ENCODE measurements around the gene LRRC8B.
A peak's percentile ranks its signal among the peaks of the same experiment; 100 is the strongest.

LRRC8B gene

DNA sequence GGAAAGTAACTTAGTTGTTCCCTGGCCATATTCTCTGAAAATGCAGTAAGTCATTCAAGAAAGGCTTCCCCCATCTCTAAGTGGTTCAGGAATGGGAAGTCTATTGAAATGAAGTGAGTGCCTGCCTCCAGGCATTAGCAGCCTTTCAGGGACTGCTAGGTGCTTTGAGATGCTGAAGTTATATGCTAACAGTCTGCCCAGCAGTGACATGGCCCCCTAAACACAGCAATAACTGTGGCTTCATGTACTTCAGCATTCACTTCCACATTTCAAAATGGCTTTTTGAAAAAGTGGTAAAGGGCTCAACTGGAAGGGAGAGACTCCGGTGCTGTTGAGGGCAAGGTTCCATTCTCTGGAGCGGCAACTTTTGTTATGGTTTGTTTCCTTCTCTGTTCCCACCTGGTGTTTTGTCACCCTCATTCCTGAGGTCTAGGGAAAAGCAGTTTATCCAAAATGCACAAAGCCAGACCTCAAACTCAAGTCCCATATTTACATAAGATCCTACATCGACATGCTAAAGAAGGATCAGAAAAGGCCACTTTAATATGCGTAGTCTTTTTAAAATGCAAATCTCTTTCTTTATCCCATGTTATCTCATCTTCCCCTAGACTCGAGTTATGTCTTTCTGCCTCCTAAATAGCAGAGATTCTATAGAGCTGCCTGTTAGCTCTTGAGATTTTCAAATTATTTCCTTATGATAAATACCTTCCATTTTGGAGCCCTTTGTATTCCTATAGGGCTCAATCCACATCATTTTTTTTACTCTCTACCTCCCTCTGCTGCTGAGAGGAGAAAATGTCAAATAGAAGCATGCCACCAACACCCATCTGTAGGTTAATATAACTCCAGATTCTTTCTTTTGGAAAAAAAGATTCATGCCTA, 74.1 kb downstream of the LRRC8B start:
- ATAC-seq = peak; percentile 86
- TF ChIP-seq ZNF70 (CRISPR knock-in tag; IDR thresholded peaks at IDR 0.05) (no peak), OSR1 (CRISPR knock-in tag; IDR thresholded peaks at IDR 0.05) (no peak), ZFP3 (CRISPR knock-in tag; IDR thresholded peaks at IDR 0.05) (no peak), ZFP30 (CRISPR knock-in tag; IDR thresholded peaks at IDR 0.05) (no peak), ISL1 (CRISPR knock-in tag; IDR thresholded peaks at IDR 0.05) (no peak), PPARA (CRISPR knock-in tag; IDR thresholded peaks at IDR 0.05; ENCODE audit: borderline replicate concordance) (no peak), CSDC2 (CRISPR knock-in tag; IDR thresholded peaks at IDR 0.05) (no peak), TOX (CRISPR knock-in tag; IDR thresholded peaks at IDR 0.05; ENCODE audit: borderline replicate concordance) (no peak), SNAI2 (CRISPR knock-in tag; IDR thresholded peaks at IDR 0.05) (no peak), ARNTL (CRISPR knock-in tag; IDR thresholded peaks at IDR 0.05; ENCODE audit: borderline replicate concordance, low read depth) (no peak), GLIS3 (CRISPR knock-in tag; IDR thresholded peaks at IDR 0.05) (no peak), TCF4 (CRISPR knock-in tag; IDR thresholded peaks at IDR 0.05; ENCODE audit: borderline replicate concordance) (no peak), ZC3H10 (CRISPR knock-in tag; IDR thresholded peaks at IDR 0.05) (no peak), RARB (CRISPR knock-in tag; IDR thresholded peaks at IDR 0.05) (no peak)
- TF ChIP-seq, protein P1, sequence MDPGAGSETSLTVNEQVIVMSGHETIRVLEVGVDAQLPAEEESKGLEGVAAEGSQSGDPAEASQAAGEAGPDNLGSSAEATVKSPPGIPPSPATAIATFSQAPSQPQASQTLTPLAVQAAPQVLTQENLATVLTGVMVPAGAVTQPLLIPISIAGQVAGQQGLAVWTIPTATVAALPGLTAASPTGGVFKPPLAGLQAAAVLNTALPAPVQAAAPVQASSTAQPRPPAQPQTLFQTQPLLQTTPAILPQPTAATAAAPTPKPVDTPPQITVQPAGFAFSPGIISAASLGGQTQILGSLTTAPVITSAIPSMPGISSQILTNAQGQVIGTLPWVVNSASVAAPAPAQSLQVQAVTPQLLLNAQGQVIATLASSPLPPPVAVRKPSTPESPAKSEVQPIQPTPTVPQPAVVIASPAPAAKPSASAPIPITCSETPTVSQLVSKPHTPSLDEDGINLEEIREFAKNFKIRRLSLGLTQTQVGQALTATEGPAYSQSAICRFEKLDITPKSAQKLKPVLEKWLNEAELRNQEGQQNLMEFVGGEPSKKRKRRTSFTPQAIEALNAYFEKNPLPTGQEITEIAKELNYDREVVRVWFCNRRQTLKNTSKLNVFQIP (CRISPR knock-in tag; IDR thresholded peaks at IDR 0.05; ENCODE audit: borderline replicate concordance, low read depth) = no peak
- TF ChIP-seq, protein P2, sequence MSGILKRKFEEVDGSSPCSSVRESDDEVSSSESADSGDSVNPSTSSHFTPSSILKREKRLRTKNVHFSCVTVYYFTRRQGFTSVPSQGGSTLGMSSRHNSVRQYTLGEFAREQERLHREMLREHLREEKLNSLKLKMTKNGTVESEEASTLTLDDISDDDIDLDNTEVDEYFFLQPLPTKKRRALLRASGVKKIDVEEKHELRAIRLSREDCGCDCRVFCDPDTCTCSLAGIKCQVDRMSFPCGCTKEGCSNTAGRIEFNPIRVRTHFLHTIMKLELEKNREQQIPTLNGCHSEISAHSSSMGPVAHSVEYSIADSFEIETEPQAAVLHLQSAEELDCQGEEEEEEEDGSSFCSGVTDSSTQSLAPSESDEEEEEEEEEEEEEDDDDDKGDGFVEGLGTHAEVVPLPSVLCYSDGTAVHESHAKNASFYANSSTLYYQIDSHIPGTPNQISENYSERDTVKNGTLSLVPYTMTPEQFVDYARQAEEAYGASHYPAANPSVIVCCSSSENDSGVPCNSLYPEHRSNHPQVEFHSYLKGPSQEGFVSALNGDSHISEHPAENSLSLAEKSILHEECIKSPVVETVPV (CRISPR knock-in tag; IDR thresholded peaks at IDR 0.05) = no peak
- TF ChIP-seq, protein P3, sequence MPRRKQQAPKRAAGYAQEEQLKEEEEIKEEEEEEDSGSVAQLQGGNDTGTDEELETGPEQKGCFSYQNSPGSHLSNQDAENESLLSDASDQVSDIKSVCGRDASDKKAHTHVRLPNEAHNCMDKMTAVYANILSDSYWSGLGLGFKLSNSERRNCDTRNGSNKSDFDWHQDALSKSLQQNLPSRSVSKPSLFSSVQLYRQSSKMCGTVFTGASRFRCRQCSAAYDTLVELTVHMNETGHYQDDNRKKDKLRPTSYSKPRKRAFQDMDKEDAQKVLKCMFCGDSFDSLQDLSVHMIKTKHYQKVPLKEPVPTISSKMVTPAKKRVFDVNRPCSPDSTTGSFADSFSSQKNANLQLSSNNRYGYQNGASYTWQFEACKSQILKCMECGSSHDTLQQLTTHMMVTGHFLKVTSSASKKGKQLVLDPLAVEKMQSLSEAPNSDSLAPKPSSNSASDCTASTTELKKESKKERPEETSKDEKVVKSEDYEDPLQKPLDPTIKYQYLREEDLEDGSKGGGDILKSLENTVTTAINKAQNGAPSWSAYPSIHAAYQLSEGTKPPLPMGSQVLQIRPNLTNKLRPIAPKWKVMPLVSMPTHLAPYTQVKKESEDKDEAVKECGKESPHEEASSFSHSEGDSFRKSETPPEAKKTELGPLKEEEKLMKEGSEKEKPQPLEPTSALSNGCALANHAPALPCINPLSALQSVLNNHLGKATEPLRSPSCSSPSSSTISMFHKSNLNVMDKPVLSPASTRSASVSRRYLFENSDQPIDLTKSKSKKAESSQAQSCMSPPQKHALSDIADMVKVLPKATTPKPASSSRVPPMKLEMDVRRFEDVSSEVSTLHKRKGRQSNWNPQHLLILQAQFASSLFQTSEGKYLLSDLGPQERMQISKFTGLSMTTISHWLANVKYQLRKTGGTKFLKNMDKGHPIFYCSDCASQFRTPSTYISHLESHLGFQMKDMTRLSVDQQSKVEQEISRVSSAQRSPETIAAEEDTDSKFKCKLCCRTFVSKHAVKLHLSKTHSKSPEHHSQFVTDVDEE (CRISPR knock-in tag; IDR thresholded peaks at IDR 0.05) = no peak
- TF ChIP-seq, protein P4, sequence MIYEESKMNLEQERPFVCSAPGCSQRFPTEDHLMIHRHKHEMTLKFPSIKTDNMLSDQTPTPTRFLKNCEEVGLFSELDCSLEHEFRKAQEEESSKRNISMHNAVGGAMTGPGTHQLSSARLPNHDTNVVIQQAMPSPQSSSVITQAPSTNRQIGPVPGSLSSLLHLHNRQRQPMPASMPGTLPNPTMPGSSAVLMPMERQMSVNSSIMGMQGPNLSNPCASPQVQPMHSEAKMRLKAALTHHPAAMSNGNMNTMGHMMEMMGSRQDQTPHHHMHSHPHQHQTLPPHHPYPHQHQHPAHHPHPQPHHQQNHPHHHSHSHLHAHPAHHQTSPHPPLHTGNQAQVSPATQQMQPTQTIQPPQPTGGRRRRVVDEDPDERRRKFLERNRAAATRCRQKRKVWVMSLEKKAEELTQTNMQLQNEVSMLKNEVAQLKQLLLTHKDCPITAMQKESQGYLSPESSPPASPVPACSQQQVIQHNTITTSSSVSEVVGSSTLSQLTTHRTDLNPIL (CRISPR knock-in tag; IDR thresholded peaks at IDR 0.05; ENCODE audit: low read depth) = no peak

DNA sequence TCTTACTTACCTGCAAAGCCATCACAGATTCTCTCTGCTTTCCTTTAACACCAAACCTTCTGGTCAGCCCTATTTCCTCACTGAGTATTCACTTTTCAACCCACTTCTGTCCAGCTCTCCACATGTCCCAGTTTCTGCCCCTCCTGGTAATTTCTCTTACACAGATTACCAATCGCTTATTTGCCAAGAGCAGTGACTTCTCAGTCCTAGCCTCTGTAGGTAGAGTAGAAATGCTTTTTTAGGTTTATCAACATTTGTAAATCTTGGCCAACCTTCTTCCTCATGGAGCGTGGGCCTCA, 74.7 kb downstream of the LRRC8B start:
- TF ChIP-seq TOX (CRISPR knock-in tag; IDR thresholded peaks at IDR 0.05; ENCODE audit: borderline replicate concordance) = no peak
- no peak for TF ChIP-seq BACH2 (CRISPR knock-in tag; IDR thresholded peaks at IDR 0.05; ENCODE audit: borderline replicate concordance)
- TF ChIP-seq ARNTL (CRISPR knock-in tag; IDR thresholded peaks at IDR 0.05; ENCODE audit: borderline replicate concordance, low read depth) = no peak
- TF ChIP-seq TCF4 (CRISPR knock-in tag; IDR thresholded peaks at IDR 0.05; ENCODE audit: borderline replicate concordance) = no peak
- TF ChIP-seq ESRRG (CRISPR knock-in tag; IDR thresholded peaks at IDR 0.05) = no peak
- TF ChIP-seq, protein P4 (CRISPR knock-in tag; IDR thresholded peaks at IDR 0.05; ENCODE audit: low read depth) = no peak
- no peak for TF ChIP-seq OSR1 (CRISPR knock-in tag; IDR thresholded peaks at IDR 0.05)
- TF ChIP-seq ZNF8 (CRISPR knock-in tag; IDR thresholded peaks at IDR 0.05) = no peak
- no peak for TF ChIP-seq ZNF70 (CRISPR knock-in tag; IDR thresholded peaks at IDR 0.05)
- no peak for TF ChIP-seq RARB (CRISPR knock-in tag; IDR thresholded peaks at IDR 0.05)
- TF ChIP-seq, protein P1 (CRISPR knock-in tag; IDR thresholded peaks at IDR 0.05; ENCODE audit: borderline replicate concordance, low read depth) = no peak

More for the DNA sequence above, 74.7 kb downstream of the LRRC8B start:
- no peak for ATAC-seq

Data from SK-N-SH treated with all-trans-retinoic acid at 6 μM for 48 hours (cell line).